Calu3 (cell line): ENCODE data around the gene CACNA2D3. TPM values are rescaled to one million over a fixed set of nuclear protein-coding genes. Genes with fewer than 3 reads are reported as not detected.

Experiments
- BruUV-seq: library from RNA; stranded (reverse); fragments of 400-500 nt; replicated peaks from 2 replicates; lab custom pipeline; 2021; lab: Mats Ljungman, UMichigan
- CTCF ChIA-PET: fragments of 300-600 bp; sonication (Branson Sonifier 250); formaldehyde crosslinking; loops from one replicate; lab custom pipeline; 2022; ENCODE audit warnings: antibody characterized with exemption; lab: Charles Lee
- DNase-seq: peaks from one replicate; pipeline ENCODE4 v3.0.0; 2022
- H3K27ac Mint-ChIP-seq: one replicate; pipeline ENCODE4 v1.8.0; 2022; ENCODE audit warnings: mixed read lengths; ENCODE audit not compliant: unreplicated experiment
- H3K27me3 Mint-ChIP-seq: one replicate; pipeline ENCODE4 v1.8.0; 2022; ENCODE audit warnings: mixed read lengths; ENCODE audit not compliant: unreplicated experiment
- H3K36me3 Mint-ChIP-seq: one replicate; pipeline ENCODE4 v1.8.0; 2022; ENCODE audit warnings: mild to moderate bottlenecking, moderate library complexity, mixed read lengths; ENCODE audit not compliant: insufficient read depth, unreplicated experiment
- H3K4me1 Mint-ChIP-seq: one replicate; pipeline ENCODE4 v1.8.0; 2022; ENCODE audit warnings: mild to moderate bottlenecking, low read depth, mixed read lengths; ENCODE audit not compliant: unreplicated experiment
- H3K4me3 Mint-ChIP-seq: one replicate; pipeline ENCODE4 v1.8.0; 2022; ENCODE audit warnings: mild to moderate bottlenecking, low read depth, moderate library complexity, mixed read lengths; ENCODE audit not compliant: unreplicated experiment
- H3K9me3 Mint-ChIP-seq: one replicate; pipeline ENCODE4 v1.8.0; 2022; ENCODE audit warnings: low read depth, mixed read lengths; ENCODE audit not compliant: unreplicated experiment
- CTCF ChIP-seq: fragments of 200-600 bp; IDR thresholded peaks from one replicate; pipeline ENCODE4 v1.8.0; 2022; ENCODE audit warnings: antibody characterized with exemption; ENCODE audit not compliant: unreplicated experiment
- intact Hi-C: fragments of 100-400 bp; cut with micrococcal nuclease; formaldehyde crosslinking; loops from one replicate; pipeline ENCODE4 v1.10.0; 2022; ENCODE audit not compliant: unreplicated experiment
- total RNA-seq: library from RNA; stranded (reverse); gene quantifications from 2 replicates; pipeline ENCODE4 v1.2.3, GENCODE V29; 2022

Gene CACNA2D3
- total RNA-seq, 1 experiment from 2014 or later = not detected

- no TSS peak for BruUV-seq
- H3K4me1 Mint-ChIP-seq = no peaks in the 10 kb centered on the region
- no peaks in the 10 kb centered on the region for H3K27me3 Mint-ChIP-seq
- intact Hi-C loops = no loop called here
- no peak for TF ChIP-seq CTCF
- no peak overlapping the region for H3K27ac Mint-ChIP-seq
- CTCF ChIA-PET = no interaction called here
- DNase-seq = no peak
- H3K9me3 Mint-ChIP-seq = peaks cover 11% of the 10 kb centered on the region
- no peaks in the 10 kb centered on the region for H3K36me3 Mint-ChIP-seq
- H3K4me3 Mint-ChIP-seq = no peak overlapping the region
Measured at GRCh38 chr3:54758461-54758860, 636.1 kb downstream of the CACNA2D3 start.

- H3K27me3 Mint-ChIP-seq = no peaks in the 10 kb centered on the region
- H3K9me3 Mint-ChIP-seq = peaks cover 11% of the 10 kb centered on the region
- no TSS peak for BruUV-seq
- no peak for DNase-seq
- no peak for TF ChIP-seq CTCF
- intact Hi-C loops = no loop called here
- H3K4me3 Mint-ChIP-seq = no peak overlapping the region
- no peaks in the 10 kb centered on the region for H3K36me3 Mint-ChIP-seq
- H3K4me1 Mint-ChIP-seq = no peaks in the 10 kb centered on the region
- CTCF ChIA-PET = no interaction called here
- H3K27ac Mint-ChIP-seq = no peak overlapping the region
Measured at GRCh38 chr3:54759166-54759565, 636.8 kb downstream of the CACNA2D3 start.

- H3K4me1 Mint-ChIP-seq = no peaks in the 10 kb centered on the region
- no peaks in the 10 kb centered on the region for H3K36me3 Mint-ChIP-seq
- peaks cover 11% of the 10 kb centered on the region for H3K9me3 Mint-ChIP-seq
- H3K27ac Mint-ChIP-seq = no peak overlapping the region
- DNase-seq = no peak
- no TSS peak for BruUV-seq
- H3K27me3 Mint-ChIP-seq = no peaks in the 10 kb centered on the region
- no peak for TF ChIP-seq CTCF
- CTCF ChIA-PET = no interaction called here
- no peak overlapping the region for H3K4me3 Mint-ChIP-seq
- intact Hi-C loops = no loop called here
Measured at GRCh38 chr3:54760201-54760600, 637.8 kb downstream of the CACNA2D3 start.

GRCh38 chr3:54761637-54762036 is 639.3 kb downstream of the CACNA2D3 start:
- CTCF ChIA-PET = interaction anchor here (0.5 kb wide), 1 partner anchor 1699 kb away, joined by 7 read pairs; no protein-coding TSS in a partner anchor
- DNase-seq = no peak
- Mint-ChIP-seq H3K4me1 (no peaks in the 10 kb centered on the region), H3K4me3 (no peak overlapping the region), H3K27ac (no peak overlapping the region), H3K36me3 (no peaks in the 10 kb centered on the region), H3K9me3 (peaks cover 14% of the 10 kb centered on the region), H3K27me3 (no peaks in the 10 kb centered on the region)
- intact Hi-C loops = no loop called here
- no TSS peak for BruUV-seq
- no peak for TF ChIP-seq CTCF
